Measurements from ENCODE around the gene CAMK2N2.

CAMK2N2 gene

GRCh38 chr3:184222521-184222920 lies 38.8 kb downstream of the CAMK2N2 start:
- no peak for DNase-seq (ENCODE audit: low read depth in 2 of 2)

GRCh38 chr3:184218814-184219213 lies 42.5 kb downstream of the CAMK2N2 start:
- DNase-seq (ENCODE audit: low read depth in 2 of 2): no peak

GRCh38 chr3:184211718-184212117 lies 49.6 kb downstream of the CAMK2N2 start:
- DNase-seq (ENCODE audit: low read depth in 2 of 2): no peak

- no peak for DNase-seq (ENCODE audit: low read depth in 2 of 2)
These were observed 50.1 kb downstream of the CAMK2N2 start for GRCh38 chr3:184211297-184211696.
